ENCODE measurements around the gene MRPL49.

- TF ChIP-seq CTCF (IDR thresholded peaks at IDR 0.05), result no peak
- no peak for TF ChIP-seq MAX (CRISPR knock-in tag; IDR thresholded peaks at IDR 0.05)
- no peak for TF ChIP-seq RELA (CRISPR knock-in tag; IDR thresholded peaks at IDR 0.05; ENCODE audit: borderline replicate concordance)
- TF ChIP-seq ZNF396 (CRISPR knock-in tag; IDR thresholded peaks at IDR 0.05; ENCODE audit: borderline replicate concordance), result no peak
- no peak for TF ChIP-seq SP1 (CRISPR knock-in tag; conservative IDR thresholded peaks at IDR 0.05)
- TF ChIP-seq ATF3 (CRISPR knock-in tag; conservative IDR thresholded peaks at IDR 0.05), result no peak
- TF ChIP-seq CREM (CRISPR knock-in tag; IDR thresholded peaks at IDR 0.05), result no peak
- TF ChIP-seq USF2 (CRISPR knock-in tag; IDR thresholded peaks at IDR 0.05), result no peak
- TF ChIP-seq ATF2 (CRISPR knock-in tag; IDR thresholded peaks at IDR 0.05; ENCODE audit: borderline replicate concordance, low read depth), result no peak
- no peak for TF ChIP-seq NR1H2 (CRISPR knock-in tag; IDR thresholded peaks at IDR 0.05)
- TF ChIP-seq PREB (CRISPR knock-in tag; IDR thresholded peaks at IDR 0.05; ENCODE audit: borderline replicate concordance), result no peak
- no peak for TF ChIP-seq USF1 (CRISPR knock-in tag; IDR thresholded peaks at IDR 0.05)
- TF ChIP-seq IRF1 (CRISPR knock-in tag; IDR thresholded peaks at IDR 0.05), result no peak
Observed at GRCh38 chr11:65087216-65087615, 34.9 kb upstream of the MRPL49 start.

Measured in WTC11 (cell line).